GM18517 (cell line): ENCODE data around the gene SDSL.

Experiments used
- ATAC-seq: cut with Tn5 transposase; IDR thresholded peaks from one replicate; pipeline ENCODE4 v1.9.1; 2021; ENCODE audit warnings: mild to moderate bottlenecking, moderate library complexity; ENCODE audit not compliant: unreplicated experiment

SDSL gene

DNA sequence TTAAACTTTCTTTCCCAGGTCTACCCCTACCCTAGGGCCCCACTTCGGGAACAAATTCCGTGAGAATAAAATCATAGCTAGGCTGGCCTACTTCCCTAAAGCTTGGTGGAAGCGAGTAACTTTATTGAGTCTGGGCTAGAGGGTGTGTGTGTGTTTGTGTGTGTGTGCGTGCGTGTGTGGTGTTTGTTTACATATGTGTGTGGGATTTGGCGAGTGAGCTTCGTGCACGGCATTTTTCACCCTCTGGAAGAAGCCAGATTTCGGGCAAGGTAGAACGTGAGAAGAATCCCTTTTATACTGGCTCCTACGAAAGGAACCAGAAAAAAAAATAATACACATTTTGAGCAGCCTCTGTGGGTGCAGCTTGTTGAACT, 57.0 kb downstream of the SDSL start:
- no peak for ATAC-seq

DNA sequence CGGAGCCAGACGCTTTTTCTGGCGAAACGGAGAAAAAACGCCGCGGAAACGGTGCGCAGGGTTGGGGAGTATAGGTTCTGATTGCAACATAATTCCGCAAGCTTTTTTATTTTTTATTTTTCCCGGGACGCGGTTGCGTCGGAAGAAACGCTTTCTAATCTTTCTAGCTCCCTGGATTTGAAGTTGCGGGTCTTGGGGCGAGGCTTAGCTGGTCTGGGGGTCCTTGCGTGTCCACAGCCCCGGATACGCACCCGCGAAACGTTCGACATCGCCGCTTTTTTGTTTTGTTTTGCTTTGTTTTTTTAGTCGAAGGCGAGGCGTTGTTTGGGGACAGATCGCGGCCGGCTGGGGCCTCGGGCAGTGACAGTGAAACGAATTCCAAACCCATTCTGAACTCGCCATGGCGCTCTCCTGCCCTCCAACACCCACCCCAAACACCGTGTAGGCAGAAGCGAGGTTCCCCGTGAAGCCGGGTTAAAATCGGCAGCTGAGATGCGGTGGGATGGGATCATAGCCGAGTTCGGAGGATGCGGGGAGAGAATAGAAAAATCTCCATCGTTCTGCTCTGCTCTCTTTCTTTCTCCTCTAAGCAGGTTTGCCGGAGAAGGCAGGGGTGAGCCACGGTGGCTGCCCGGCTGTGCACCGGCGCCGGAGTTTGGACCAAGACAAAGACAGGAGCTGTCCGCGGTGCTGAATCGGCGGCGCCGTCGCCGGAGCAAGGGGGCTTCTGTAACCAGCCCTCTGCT, 57.6 kb downstream of the SDSL start:
- ATAC-seq: no peak

DNA sequence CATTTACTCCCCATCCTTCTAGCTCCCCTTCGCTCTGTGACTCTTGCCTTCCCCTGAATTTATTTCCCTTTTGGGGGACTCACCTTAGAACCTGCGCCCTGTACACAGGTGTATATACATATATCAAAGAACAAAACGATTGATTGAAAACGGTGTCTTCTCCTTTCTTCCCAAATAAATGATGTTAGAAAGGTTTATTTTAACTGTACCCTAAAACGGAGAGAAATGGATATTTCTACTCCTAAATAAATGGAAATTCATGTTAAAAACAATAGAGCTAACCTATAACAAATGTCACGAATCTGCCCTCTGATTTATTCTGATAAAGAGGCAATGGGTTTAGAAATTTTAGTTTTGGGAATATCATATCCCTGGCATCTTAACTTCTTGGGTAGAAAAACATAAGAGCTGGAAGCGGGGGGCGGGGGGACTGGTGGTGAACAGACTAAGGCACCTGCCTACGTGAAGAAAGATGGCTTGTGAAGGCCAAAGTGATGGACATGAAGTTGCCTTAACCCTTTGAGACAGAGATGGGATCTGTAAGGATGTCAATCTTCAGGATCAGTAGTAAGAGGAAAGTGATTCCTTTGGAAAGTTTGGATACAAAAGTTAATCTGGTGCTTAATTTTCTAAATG, 58.3 kb downstream of the SDSL start:
- no peak for ATAC-seq

DNA sequence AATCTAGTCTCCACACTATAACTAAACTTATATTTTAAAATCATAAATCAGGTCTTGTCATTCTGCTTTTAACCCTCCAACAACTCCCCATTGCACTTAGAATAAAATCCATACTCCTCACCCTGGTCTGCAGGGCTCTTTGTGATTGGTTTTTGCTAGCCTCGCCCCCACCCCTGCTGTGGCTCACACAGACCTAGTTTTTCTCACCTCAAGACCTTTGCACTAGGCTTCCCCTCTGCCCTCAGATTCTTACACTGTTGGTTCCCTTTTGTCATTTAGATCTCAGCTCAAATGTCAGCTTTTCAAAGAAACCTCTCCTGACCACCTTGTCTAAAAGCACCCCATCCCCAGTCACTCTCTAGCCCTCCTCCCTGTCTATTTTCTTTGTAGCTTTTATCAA, 60.2 kb downstream of the SDSL start:
- no peak for ATAC-seq

DNA sequence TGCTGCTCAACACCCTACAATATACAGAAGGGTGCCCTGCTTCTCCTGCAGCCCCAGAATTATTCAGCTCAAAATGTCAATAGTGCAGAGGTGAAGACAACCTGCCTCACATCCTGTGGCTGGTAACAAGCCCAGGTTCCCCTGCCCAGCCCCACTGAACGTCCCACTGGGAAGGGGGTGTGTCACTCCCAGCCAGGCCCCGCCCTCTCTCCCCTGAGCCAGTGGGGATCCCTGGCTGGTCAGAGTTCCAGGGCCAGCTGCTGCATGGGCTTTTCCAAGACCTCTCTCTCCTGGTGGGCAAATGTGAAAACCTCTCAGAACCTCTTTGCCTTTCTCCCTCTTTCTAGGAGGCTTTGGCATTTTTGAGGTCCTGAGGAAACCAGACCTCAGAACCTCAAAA, 63.1 kb downstream of the SDSL start:
- ATAC-seq: no peak

DNA sequence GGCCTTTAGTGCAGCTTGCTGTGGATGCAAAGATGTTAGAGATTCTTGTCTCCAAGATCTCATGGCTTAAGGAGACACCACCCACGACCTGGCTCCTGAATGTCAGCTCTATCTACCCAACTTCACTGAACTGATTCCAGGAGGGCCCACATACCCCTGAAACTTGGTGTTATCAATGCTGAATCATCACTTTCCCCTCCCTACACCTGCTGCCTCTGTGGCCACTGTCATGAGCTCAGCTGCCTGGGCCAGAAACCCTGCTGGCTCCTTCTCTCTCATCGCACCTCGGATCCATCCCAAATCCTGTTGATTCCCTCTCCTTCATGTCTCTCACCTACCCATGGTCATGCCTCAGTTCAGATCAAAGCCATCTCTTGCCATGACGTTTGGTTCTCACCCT, 64.5 kb downstream of the SDSL start:
- ATAC-seq: no peak
